ENCODE measurements around the gene UBAP2L. TPM values are rescaled to one million over a fixed set of nuclear protein-coding genes. Genes with fewer than 3 reads are reported as not detected.

UBAP2L gene
- total RNA-seq, 6 experiments from 2014 or later, result 197 to 257 (median 227) TPM

GRCh38 chr1:154237880-154238506 is 17.2 kb downstream of the UBAP2L start:
- Mint-ChIP-seq H3K36me3 (ENCODE audit: low read depth) (peaks cover 69% of the 10 kb centered on the region), H3K4me1 (ENCODE audit: low read depth) (peaks cover 9% of the 10 kb centered on the region; the same call in 1 of the 2 replicates), H3K27ac (no peak overlapping the region), H3K9me3 (no peaks in the 10 kb centered on the region), H3K27me3 (ENCODE audit: insufficient read depth) (no peaks in the 10 kb centered on the region; the same call in 1 of the 2 replicates), H3K4me3 (no peak overlapping the region)
- TF ChIP-seq CTCF (IDR thresholded peaks at IDR 0.05), result no peak
- no peak for DNase-seq

GRCh38 chr1:154239491-154239890 is 18.7 kb downstream of the UBAP2L start:
- Mint-ChIP-seq H3K4me3 (no peak overlapping the region), H3K4me1 (ENCODE audit: low read depth) (peaks cover 9% of the 10 kb centered on the region; the same call in 1 of the 2 replicates), H3K9me3 (no peaks in the 10 kb centered on the region), H3K27me3 (ENCODE audit: insufficient read depth) (no peaks in the 10 kb centered on the region), H3K36me3 (ENCODE audit: low read depth) (peaks cover 73% of the 10 kb centered on the region), H3K27ac (peak overlapping the region; percentile 25; the same call in 1 of the 2 replicates)
- TF ChIP-seq CTCF (IDR thresholded peaks at IDR 0.05), result no peak
- no peak for DNase-seq

GRCh38 chr1:154240294-154240833 is 19.6 kb downstream of the UBAP2L start:
- DNase-seq, result no peak
- no peak for TF ChIP-seq CTCF (IDR thresholded peaks at IDR 0.05)
- no peak overlapping the region for H3K4me3 Mint-ChIP-seq

GRCh38 chr1:154241703-154242351 is 21.1 kb downstream of the UBAP2L start:
- peaks cover 9% of the 10 kb centered on the region; the same call in 1 of the 2 replicates for H3K4me1 Mint-ChIP-seq (ENCODE audit: low read depth)
- DNase-seq, result no peak
- H3K36me3 Mint-ChIP-seq (ENCODE audit: low read depth), result peaks cover 56% of the 10 kb centered on the region
- no peak overlapping the region for H3K4me3 Mint-ChIP-seq
- no peaks in the 10 kb centered on the region for H3K9me3 Mint-ChIP-seq
- no peak overlapping the region for H3K27ac Mint-ChIP-seq
- no peaks in the 10 kb centered on the region; the same call in 1 of the 2 replicates for H3K27me3 Mint-ChIP-seq (ENCODE audit: insufficient read depth)
- TF ChIP-seq CTCF (IDR thresholded peaks at IDR 0.05), result no peak

More at GRCh38 chr1:154240294-154240833, 19.6 kb downstream of the UBAP2L start:
- peaks cover 9% of the 10 kb centered on the region; the same call in 1 of the 2 replicates for H3K4me1 Mint-ChIP-seq (ENCODE audit: low read depth)
- peaks cover 66% of the 10 kb centered on the region for H3K36me3 Mint-ChIP-seq (ENCODE audit: low read depth)
- no peaks in the 10 kb centered on the region for H3K9me3 Mint-ChIP-seq
- H3K27ac Mint-ChIP-seq, result no peak overlapping the region
- H3K27me3 Mint-ChIP-seq (ENCODE audit: insufficient read depth), result no peaks in the 10 kb centered on the region; the same call in 1 of the 2 replicates

GRCh38 chr1:154253671-154254070 is 32.9 kb downstream of the UBAP2L start:
- TF ChIP-seq CTCF (IDR thresholded peaks at IDR 0.05), result no peak
- no peak overlapping the region for H3K4me3 Mint-ChIP-seq
- no peak for DNase-seq

More at GRCh38 chr1:154253671-154254070, 32.9 kb downstream of the UBAP2L start:
- peak overlapping the region; percentile 42 for H3K27ac Mint-ChIP-seq
- H3K9me3 Mint-ChIP-seq, result no peaks in the 10 kb centered on the region
- H3K36me3 Mint-ChIP-seq (ENCODE audit: low read depth), result peaks cover 48% of the 10 kb centered on the region
- peaks cover 7% of the 10 kb centered on the region for H3K4me1 Mint-ChIP-seq (ENCODE audit: low read depth)
- no peaks in the 10 kb centered on the region for H3K27me3 Mint-ChIP-seq (ENCODE audit: insufficient read depth)

Data from HFFc6 (cell line).